ENCODE results near the gene HDAC4.

The HDAC4 gene

GRCh38 chr2:239154971-239155805, 245.6 kb downstream of the HDAC4 start:
- CTCF ChIA-PET = no interaction called here
- DNase-seq (ENCODE audit: extremely low spot score) = no peak
- TF ChIP-seq SP1 (IDR thresholded peaks at IDR 0.05) (no peak), L3MBTL2 (conservative IDR thresholded peaks at IDR 0.05) (no peak), ZNF384 (IDR thresholded peaks at IDR 0.05) (no peak), FOXM1 (IDR thresholded peaks at IDR 0.05; ENCODE audit: borderline replicate concordance) (no peak), TARDBP (IDR thresholded peaks at IDR 0.05) (no peak), ARNT (IDR thresholded peaks at IDR 0.05) (no peak), HDGF (IDR thresholded peaks at IDR 0.05; ENCODE audit: borderline replicate concordance) (no peak), FOXK2 (IDR thresholded peaks at IDR 0.05) (no peak), CTBP1 (IDR thresholded peaks at IDR 0.05; ENCODE audit: borderline replicate concordance) (no peak), ELF4 (IDR thresholded peaks at IDR 0.05) (no peak), BHLHE40 (IDR thresholded peaks at IDR 0.05; ENCODE audit: borderline replicate concordance) (no peak), FOXA1 (IDR thresholded peaks at IDR 0.05) (no peak), SUZ12 (IDR thresholded peaks at IDR 0.05) (no peak)
- TF ChIP-seq, protein P1, sequence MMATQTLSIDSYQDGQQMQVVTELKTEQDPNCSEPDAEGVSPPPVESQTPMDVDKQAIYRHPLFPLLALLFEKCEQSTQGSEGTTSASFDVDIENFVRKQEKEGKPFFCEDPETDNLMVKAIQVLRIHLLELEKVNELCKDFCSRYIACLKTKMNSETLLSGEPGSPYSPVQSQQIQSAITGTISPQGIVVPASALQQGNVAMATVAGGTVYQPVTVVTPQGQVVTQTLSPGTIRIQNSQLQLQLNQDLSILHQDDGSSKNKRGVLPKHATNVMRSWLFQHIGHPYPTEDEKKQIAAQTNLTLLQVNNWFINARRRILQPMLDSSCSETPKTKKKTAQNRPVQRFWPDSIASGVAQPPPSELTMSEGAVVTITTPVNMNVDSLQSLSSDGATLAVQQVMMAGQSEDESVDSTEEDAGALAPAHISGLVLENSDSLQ (IDR thresholded peaks at IDR 0.05) = no peak
- POLR2A ChIA-PET = no interaction called here

- DNase-seq (ENCODE audit: extremely low spot score) = no peak
- ChIA-PET CTCF (no interaction called here), POLR2A (no interaction called here)
- TF ChIP-seq BHLHE40 (IDR thresholded peaks at IDR 0.05; ENCODE audit: borderline replicate concordance) (no peak), SP1 (IDR thresholded peaks at IDR 0.05) (no peak), ELF4 (IDR thresholded peaks at IDR 0.05) (no peak), NFRKB (IDR thresholded peaks at IDR 0.05) (no peak), SUZ12 (IDR thresholded peaks at IDR 0.05) (no peak), ARNT (IDR thresholded peaks at IDR 0.05) (no peak), HDGF (IDR thresholded peaks at IDR 0.05; ENCODE audit: borderline replicate concordance) (no peak), FOXM1 (IDR thresholded peaks at IDR 0.05; ENCODE audit: borderline replicate concordance) (no peak), FOXA1 (IDR thresholded peaks at IDR 0.05) (no peak), LEF1 (IDR thresholded peaks at IDR 0.05; ENCODE audit: borderline replicate concordance) (no peak), FOXK2 (IDR thresholded peaks at IDR 0.05) (no peak), TARDBP (IDR thresholded peaks at IDR 0.05) (no peak), CTBP1 (IDR thresholded peaks at IDR 0.05; ENCODE audit: borderline replicate concordance) (no peak)
- TF ChIP-seq, protein P1 (IDR thresholded peaks at IDR 0.05) = no peak
These were observed 246.8 kb downstream of the HDAC4 start for GRCh38 chr2:239153806-239154591.

DNA sequence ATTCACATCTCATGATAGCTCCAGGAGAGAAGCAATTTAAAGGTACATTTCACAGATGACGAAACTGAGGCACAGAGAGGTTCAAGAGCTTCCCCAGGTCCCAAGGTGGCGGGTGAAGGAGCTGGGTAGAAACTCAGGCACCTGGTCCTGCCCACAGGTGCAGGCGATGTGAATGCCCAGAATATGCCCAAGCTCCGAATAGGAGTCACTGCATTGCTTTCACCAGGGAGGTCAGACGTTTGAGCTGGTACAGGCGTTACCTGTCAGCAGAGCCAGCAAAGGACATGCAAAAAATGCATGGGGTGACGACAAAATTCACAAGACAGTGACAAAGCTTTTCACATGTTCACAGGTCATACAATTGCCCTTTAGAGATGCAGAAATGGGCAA, 247.9 kb downstream of the HDAC4 start:
- CTCF ChIA-PET = interaction anchor here (0.7 kb wide), 1 partner anchor 698 kb away, joined by 3 read pairs; no protein-coding TSS in a partner anchor
- no peak for TF ChIP-seq HDGF (IDR thresholded peaks at IDR 0.05; ENCODE audit: borderline replicate concordance)
- no peak for TF ChIP-seq CTBP1 (IDR thresholded peaks at IDR 0.05; ENCODE audit: borderline replicate concordance)
- no peak for TF ChIP-seq L3MBTL2 (conservative IDR thresholded peaks at IDR 0.05)
- no peak for DNase-seq (ENCODE audit: extremely low spot score)
- POLR2A ChIA-PET = no interaction called here

DNA sequence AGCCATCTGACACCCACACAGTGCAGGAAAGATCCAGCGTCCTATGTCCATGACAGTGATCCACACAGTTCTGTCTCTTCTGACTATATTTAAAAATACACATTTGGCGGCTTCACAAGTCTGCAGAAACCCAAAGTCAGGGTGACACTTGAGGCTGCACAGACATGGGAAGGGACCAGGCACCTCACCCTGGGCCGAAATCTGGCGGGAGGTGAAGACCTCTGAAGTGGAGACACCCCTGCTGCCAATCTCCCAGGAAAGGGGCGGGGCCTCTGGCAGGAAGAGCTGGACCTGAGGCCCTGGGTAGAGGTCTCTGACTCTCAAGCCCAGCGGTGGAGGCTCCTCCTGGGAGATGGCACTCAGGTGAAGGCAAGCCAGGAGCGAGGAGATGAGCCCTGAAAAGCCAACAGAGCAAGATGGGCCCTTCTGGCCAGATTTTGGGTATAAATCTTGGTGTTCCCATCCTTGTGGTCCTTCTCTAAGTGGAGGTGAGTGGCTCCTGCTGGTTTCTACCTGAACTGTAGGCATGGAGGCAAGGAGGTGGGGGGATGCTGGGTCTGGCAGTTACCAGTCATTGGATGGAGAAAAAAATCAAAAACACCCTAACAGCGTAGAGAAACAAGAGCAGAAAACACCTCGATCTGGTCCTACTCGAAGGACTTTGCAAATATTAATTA, 248.4 kb downstream of the HDAC4 start:
- DNase-seq (ENCODE audit: extremely low spot score) = no peak
- POLR2A ChIA-PET = no interaction called here
- CTCF ChIA-PET = no interaction called here
- TF ChIP-seq HDGF (IDR thresholded peaks at IDR 0.05; ENCODE audit: borderline replicate concordance) (no peak), ELF4 (IDR thresholded peaks at IDR 0.05) (no peak), FOXA1 (IDR thresholded peaks at IDR 0.05) (no peak), LEF1 (IDR thresholded peaks at IDR 0.05; ENCODE audit: borderline replicate concordance) (no peak), NFRKB (IDR thresholded peaks at IDR 0.05) (no peak), SP1 (IDR thresholded peaks at IDR 0.05) (no peak), CTBP1 (IDR thresholded peaks at IDR 0.05; ENCODE audit: borderline replicate concordance) (no peak), ZNF384 (IDR thresholded peaks at IDR 0.05) (no peak), L3MBTL2 (conservative IDR thresholded peaks at IDR 0.05) (no peak)

GRCh38 chr2:239151201-239152131, 249.4 kb downstream of the HDAC4 start:
- CTCF ChIA-PET = no interaction called here
- no peak for TF ChIP-seq BHLHE40 (IDR thresholded peaks at IDR 0.05; ENCODE audit: borderline replicate concordance)
- no peak for TF ChIP-seq ARNT (IDR thresholded peaks at IDR 0.05)
- no peak for TF ChIP-seq CTBP1 (IDR thresholded peaks at IDR 0.05; ENCODE audit: borderline replicate concordance)
- TF ChIP-seq FOXK2 (IDR thresholded peaks at IDR 0.05) = no peak
- TF ChIP-seq FOXM1 (IDR thresholded peaks at IDR 0.05; ENCODE audit: borderline replicate concordance) = no peak
- TF ChIP-seq TARDBP (IDR thresholded peaks at IDR 0.05) = no peak
- TF ChIP-seq NFRKB (IDR thresholded peaks at IDR 0.05) = no peak
- TF ChIP-seq FOXA1 (IDR thresholded peaks at IDR 0.05) = no peak
- TF ChIP-seq, protein P1 (IDR thresholded peaks at IDR 0.05) = no peak
- no peak for TF ChIP-seq HDGF (IDR thresholded peaks at IDR 0.05; ENCODE audit: borderline replicate concordance)
- POLR2A ChIA-PET = no interaction called here
- no peak for DNase-seq (ENCODE audit: extremely low spot score)

Measured in HEK293T (cell line).